GM19240 (cell line): ENCODE data around the gene SLC7A5.
"Not testable (repeated sequence)": the region's sequence is repeated elsewhere in the genome, so short reads cannot be mapped to it uniquely, and the experiment has no call there.

ENCODE experiments used
- DNase-seq: peaks from one replicate; pipeline ENCODE4 v3.0.0; 2011; ENCODE audit warnings: low spot score; ENCODE audit not compliant: insufficient read length

Gene SLC7A5

GRCh38 chr16:87823181-87823929 is 46.0 kb downstream of the SLC7A5 start:
- DNase-seq = no peak

GRCh38 chr16:87822108-87822970 is 47.0 kb downstream of the SLC7A5 start:
- no peak for DNase-seq

GRCh38 chr16:87821376-87822107 is 47.8 kb downstream of the SLC7A5 start:
- DNase-seq = no peak

GRCh38 chr16:87819983-87820382 is 49.3 kb downstream of the SLC7A5 start:
- DNase-seq = no peak

- DNase-seq = no peak
Measured at GRCh38 chr16:87819282-87819681, 50.0 kb downstream of the SLC7A5 start.

- DNase-seq = no peak
Measured at GRCh38 chr16:87818533-87819161, 50.7 kb downstream of the SLC7A5 start.

- DNase-seq = no peak
Measured at GRCh38 chr16:87817910-87818309, 51.4 kb downstream of the SLC7A5 start.

GRCh38 chr16:87817370-87817769 is 51.9 kb downstream of the SLC7A5 start:
- DNase-seq = not testable (repeated sequence)

GRCh38 chr16:87816507-87817100 is 52.7 kb downstream of the SLC7A5 start:
- DNase-seq = no peak

- DNase-seq = no peak
Measured at GRCh38 chr16:87815567-87815966, 53.7 kb downstream of the SLC7A5 start.

- DNase-seq = no peak
Measured at GRCh38 chr16:87812200-87812656, 57.1 kb downstream of the SLC7A5 start.

- DNase-seq = not testable (repeated sequence)
Measured at GRCh38 chr16:87811454-87811853, 57.9 kb downstream of the SLC7A5 start.

GRCh38 chr16:87809150-87809902 is 60.0 kb downstream of the SLC7A5 start:
- no peak for DNase-seq

GRCh38 chr16:87808108-87808507 is 61.2 kb downstream of the SLC7A5 start:
- no peak for DNase-seq

- DNase-seq = no peak
Measured at GRCh38 chr16:87806641-87807546, 62.4 kb downstream of the SLC7A5 start.

- no peak for DNase-seq
Measured at GRCh38 chr16:87806261-87806640, 63.1 kb downstream of the SLC7A5 start.

GRCh38 chr16:87803385-87803784 is 65.9 kb downstream of the SLC7A5 start:
- no peak for DNase-seq

GRCh38 chr16:87802670-87803069 is 66.6 kb downstream of the SLC7A5 start:
- DNase-seq = no peak

GRCh38 chr16:87801679-87802259 is 67.5 kb downstream of the SLC7A5 start:
- no peak for DNase-seq
